HepG2 (cell line): ENCODE measurements around the gene ITGB5. TPM values are rescaled to one million over a fixed set of nuclear protein-coding genes. Genes with fewer than 3 reads are reported as not detected.

Source experiments
- AGO2 ChIP-seq: fragments of 200-400 bp; formaldehyde crosslinking; optimal IDR thresholded peaks from 2 replicates; pipeline ENCODE3; 2017; ENCODE audit warnings: mild to moderate bottlenecking, low read depth, low read length, moderate library complexity
- ATF7-NPFF ChIP-seq: sonication (generic); formaldehyde crosslinking; IDR thresholded peaks from 2 replicates; pipeline ENCODE4 v1.8.1; 2023; ENCODE audit warnings: mild to moderate bottlenecking, low read depth, missing genetic modification reagents, moderate library complexity
- E2F1 ChIP-seq: sonication (generic); formaldehyde crosslinking; IDR thresholded peaks from 2 replicates; pipeline ENCODE4 v1.5.0; 2020; ENCODE audit warnings: missing genetic modification reagents
- EEA1 ChIP-seq: sonication (generic); formaldehyde crosslinking; IDR thresholded peaks from 2 replicates; pipeline ENCODE4 v1.5.1; 2020; ENCODE audit warnings: mild to moderate bottlenecking, missing genetic modification reagents, borderline replicate concordance
- ETV5 ChIP-seq: IDR thresholded peaks from 2 replicates; pipeline ENCODE4 v1.6.1; 2018; ENCODE audit warnings: missing biosample characterization, missing genetic modification reagents, inconsistent platforms, borderline replicate concordance
- FOXK1 ChIP-seq: sonication (generic); formaldehyde crosslinking; IDR thresholded peaks from 2 replicates; pipeline ENCODE4 v1.4.0; 2020; ENCODE audit warnings: low read depth, missing genetic modification reagents, borderline replicate concordance
- GABPB1 ChIP-seq: IDR thresholded peaks from 2 replicates; pipeline ENCODE4 v1.6.1; 2016; ENCODE audit warnings: mild to moderate bottlenecking, missing genetic modification reagents, moderate library complexity, missing compliant biosample characterization
- KDM2A ChIP-seq: sonication (generic); formaldehyde crosslinking; IDR thresholded peaks from 2 replicates; pipeline ENCODE4 v1.4.0; 2020; ENCODE audit warnings: low read depth, missing genetic modification reagents, borderline replicate concordance
- MAX ChIP-seq: IDR thresholded peaks from 2 replicates; pipeline ENCODE4 v1.6.1; 2012; ENCODE audit warnings: inconsistent platforms
- MLLT10 ChIP-seq: sonication (generic); formaldehyde crosslinking; IDR thresholded peaks from 2 replicates; pipeline ENCODE4 v1.4.0; 2020; ENCODE audit warnings: missing genetic modification reagents
- PHF21A ChIP-seq: sonication (generic); formaldehyde crosslinking; IDR thresholded peaks from 2 replicates; pipeline ENCODE4 v1.5.0; 2020; ENCODE audit warnings: mild to moderate bottlenecking, missing genetic modification reagents
- REL ChIP-seq: sonication (generic); formaldehyde crosslinking; conservative IDR thresholded peaks from 2 replicates; pipeline ENCODE4 v1.8.0; 2022; ENCODE audit warnings: mild to moderate bottlenecking, missing genetic modification reagents, moderate library complexity
- SMAD9 ChIP-seq: sonication (generic); formaldehyde crosslinking; IDR thresholded peaks from 2 replicates; pipeline ENCODE4 v1.5.1; 2020; ENCODE audit warnings: mild to moderate bottlenecking, missing genetic modification reagents
- SP5 ChIP-seq: IDR thresholded peaks from 2 replicates; pipeline ENCODE4 v1.6.1; 2016; ENCODE audit warnings: low read depth, borderline replicate concordance
- ZEB1 ChIP-seq: IDR thresholded peaks from 2 replicates; pipeline ENCODE4 v1.6.1; 2012; ENCODE audit warnings: mild to moderate bottlenecking, low read depth, inconsistent platforms; ENCODE audit not compliant: insufficient replicate concordance
- ZMYM4 ChIP-seq: sonication (generic); formaldehyde crosslinking; IDR thresholded peaks from 2 replicates; pipeline ENCODE4 v1.8.1; 2023; ENCODE audit warnings: mild to moderate bottlenecking, missing genetic modification reagents
- ZNF263 ChIP-seq: sonication (generic); formaldehyde crosslinking; IDR thresholded peaks from 2 replicates; pipeline ENCODE4 v1.4.0; 2020; ENCODE audit warnings: missing genetic modification reagents
- ZNF572 ChIP-seq: sonication (generic); formaldehyde crosslinking; IDR thresholded peaks from 2 replicates; pipeline ENCODE4 v1.5.1; 2020; ENCODE audit warnings: mild to moderate bottlenecking, missing genetic modification reagents
- ZNF768 ChIP-seq: sonication (generic); formaldehyde crosslinking; IDR thresholded peaks from 2 replicates; pipeline ENCODE4 v1.4.0; 2020; ENCODE audit warnings: missing genetic modification reagents
- polyA plus RNA-seq, 8 experiments: library from polyadenylated mRNA; depleted of rRNA in 3 of 8; stranded (reverse) in 7 of 8; unstranded in 1 of 8; fragments of >200 nt; fragmentation: Illumina TruSeq in 4 of 8; extraction: Trizol in 4 of 8; gene quantifications; 2 replicates each; pipeline versions ENCODE4 v1.2.1 to v1.2.3, GENCODE V29; 2011 to 2016; ENCODE audit warnings: low read depth in 4 of 8, missing spikeins in 1 of 8, mixed read lengths in 1 of 8; ENCODE audit not compliant: insufficient read depth in 1 of 8
- total RNA-seq, 5 experiments: library from RNA; depleted of rRNA; stranded (reverse); fragments of >200 nt; fragmentation: Illumina TruSeq; extraction: Trizol; gene quantifications; 2 replicates each; pipeline ENCODE4 v1.2.3, GENCODE V29; 2016; ENCODE audit warnings: low read depth in 1 of 5
- TF ChIP-seq, protein P1 (sequence below): sonication (generic); formaldehyde crosslinking; IDR thresholded peaks from 2 replicates; pipeline ENCODE4 v1.8.1; 2023; ENCODE audit warnings: mild to moderate bottlenecking, inconsistent platforms, moderate library complexity, missing genetic modification reagents, borderline replicate concordance
- TF ChIP-seq, protein P2 (sequence below): sonication (generic); formaldehyde crosslinking; IDR thresholded peaks from 2 replicates; pipeline ENCODE4 v1.5.1; 2020; ENCODE audit warnings: mild to moderate bottlenecking, missing genetic modification reagents, moderate library complexity
- TF ChIP-seq, protein P3 (sequence below): sonication (generic); formaldehyde crosslinking; IDR thresholded peaks from 2 replicates; pipeline ENCODE4 v1.5.0; 2020; ENCODE audit warnings: missing genetic modification reagents
- TF ChIP-seq, protein P4 (sequence below): sonication (generic); formaldehyde crosslinking; IDR thresholded peaks from 2 replicates; pipeline ENCODE4 v1.8.0; 2022; ENCODE audit warnings: missing genetic modification reagents, mild to moderate bottlenecking, borderline replicate concordance

The ITGB5 gene
- total and polyA plus RNA-seq, 2 of the 13 experiments (the other 11 are each of a cell fraction or from before 2014, with no cell fraction given), result 74.1 to 343 TPM

GRCh38 chr3:124886168-124887056 is 753 bp downstream of the ITGB5 start (continued):
- TF ChIP-seq, protein P1, sequence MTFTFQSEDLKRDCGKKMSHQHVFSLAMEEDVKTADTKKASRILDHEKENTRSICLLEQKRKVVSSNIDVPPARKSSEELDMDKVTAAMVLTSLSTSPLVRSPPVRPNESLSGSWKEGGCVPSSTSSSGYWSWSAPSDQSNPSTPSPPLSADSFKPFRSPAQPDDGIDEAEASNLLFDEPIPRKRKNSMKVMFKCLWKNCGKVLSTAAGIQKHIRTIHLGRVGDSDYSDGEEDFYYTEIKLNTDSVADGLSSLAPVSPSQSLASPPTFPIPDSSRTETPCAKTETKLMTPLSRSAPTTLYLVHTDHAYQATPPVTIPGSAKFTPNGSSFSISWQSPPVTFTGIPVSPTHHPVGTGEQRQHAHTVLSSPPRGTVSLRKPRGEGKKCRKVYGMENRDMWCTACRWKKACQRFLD, result 0 out of 2 replicates have a peak, but pooled peaks have one; percentile 35
- TF ChIP-seq ETV5 (CRISPR knock-in tag) (peak; percentile 67; the same call in 1 of the 2 replicates), FOXK1 (CRISPR knock-in tag) (peak; percentile 73; the same call in 1 of the 2 replicates), ZNF768 (peak; percentile 68), ATF7-NPFF (CRISPR knock-in tag) (0 out of 2 replicates have a peak, but pooled peaks have one; percentile 26), SP5 (CRISPR knock-in tag) (peak; percentile 49), ZMYM4 (CRISPR knock-in tag) (peak; percentile 37; the same call in 1 of the 2 replicates), MAX (peak; percentile 75), ZNF263 (CRISPR knock-in tag) (peak; percentile 84), GABPB1 (CRISPR knock-in tag) (peak; percentile 72), MLLT10 (no peak), SMAD9 (CRISPR knock-in tag) (no peak), REL (CRISPR knock-in tag) (0 out of 2 replicates have a peak, but pooled peaks have one; percentile 25), ZEB1 (no peak), EEA1 (CRISPR knock-in tag) (no peak), PHF21A (CRISPR knock-in tag) (peak; percentile 76), E2F1 (CRISPR knock-in tag) (no peak), KDM2A (peak; percentile 50; the same call in 1 of the 2 replicates), ZNF572 (0 out of 2 replicates have a peak, but pooled peaks have one; percentile 21), AGO2 (peak; percentile 79)
- TF ChIP-seq, protein P2, sequence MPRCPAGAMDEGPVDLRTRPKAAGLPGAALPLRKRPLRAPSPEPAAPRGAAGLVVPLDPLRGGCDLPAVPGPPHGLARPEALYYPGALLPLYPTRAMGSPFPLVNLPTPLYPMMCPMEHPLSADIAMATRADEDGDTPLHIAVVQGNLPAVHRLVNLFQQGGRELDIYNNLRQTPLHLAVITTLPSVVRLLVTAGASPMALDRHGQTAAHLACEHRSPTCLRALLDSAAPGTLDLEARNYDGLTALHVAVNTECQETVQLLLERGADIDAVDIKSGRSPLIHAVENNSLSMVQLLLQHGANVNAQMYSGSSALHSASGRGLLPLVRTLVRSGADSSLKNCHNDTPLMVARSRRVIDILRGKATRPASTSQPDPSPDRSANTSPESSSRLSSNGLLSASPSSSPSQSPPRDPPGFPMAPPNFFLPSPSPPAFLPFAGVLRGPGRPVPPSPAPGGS (CRISPR knock-in tag), result no peak; the same call in 1 of the 2 replicates
- TF ChIP-seq, protein P3, sequence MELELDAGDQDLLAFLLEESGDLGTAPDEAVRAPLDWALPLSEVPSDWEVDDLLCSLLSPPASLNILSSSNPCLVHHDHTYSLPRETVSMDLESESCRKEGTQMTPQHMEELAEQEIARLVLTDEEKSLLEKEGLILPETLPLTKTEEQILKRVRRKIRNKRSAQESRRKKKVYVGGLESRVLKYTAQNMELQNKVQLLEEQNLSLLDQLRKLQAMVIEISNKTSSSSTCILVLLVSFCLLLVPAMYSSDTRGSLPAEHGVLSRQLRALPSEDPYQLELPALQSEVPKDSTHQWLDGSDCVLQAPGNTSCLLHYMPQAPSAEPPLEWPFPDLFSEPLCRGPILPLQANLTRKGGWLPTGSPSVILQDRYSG (CRISPR knock-in tag), result 0 out of 2 replicates have a peak, but pooled peaks have one; percentile 2
- TF ChIP-seq, protein P4, sequence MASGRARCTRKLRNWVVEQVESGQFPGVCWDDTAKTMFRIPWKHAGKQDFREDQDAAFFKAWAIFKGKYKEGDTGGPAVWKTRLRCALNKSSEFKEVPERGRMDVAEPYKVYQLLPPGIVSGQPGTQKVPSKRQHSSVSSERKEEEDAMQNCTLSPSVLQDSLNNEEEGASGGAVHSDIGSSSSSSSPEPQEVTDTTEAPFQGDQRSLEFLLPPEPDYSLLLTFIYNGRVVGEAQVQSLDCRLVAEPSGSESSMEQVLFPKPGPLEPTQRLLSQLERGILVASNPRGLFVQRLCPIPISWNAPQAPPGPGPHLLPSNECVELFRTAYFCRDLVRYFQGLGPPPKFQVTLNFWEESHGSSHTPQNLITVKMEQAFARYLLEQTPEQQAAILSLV (CRISPR knock-in tag), result 0 out of 2 replicates have a peak, but pooled peaks have one; percentile 12
